Calu3 (cell line): Measurements from ENCODE around the gene BIRC5. TPM values are rescaled to one million over a fixed set of nuclear protein-coding genes. Genes with fewer than 3 reads are reported as not detected.

ENCODE experiments used
- BruUV-seq: library from RNA; stranded (reverse); fragments of 400-500 nt; replicated peaks from 2 replicates; lab custom pipeline; 2021; lab: Mats Ljungman, UMichigan
- CTCF ChIA-PET: fragments of 300-600 bp; sonication (Branson Sonifier 250); formaldehyde crosslinking; loops from one replicate; lab custom pipeline; 2022; ENCODE audit warnings: antibody characterized with exemption; lab: Charles Lee
- DNase-seq: peaks from one replicate; pipeline ENCODE4 v3.0.0; 2022
- H3K27ac Mint-ChIP-seq: one replicate; pipeline ENCODE4 v1.8.0; 2022; ENCODE audit warnings: mixed read lengths; ENCODE audit not compliant: unreplicated experiment
- H3K27me3 Mint-ChIP-seq: one replicate; pipeline ENCODE4 v1.8.0; 2022; ENCODE audit warnings: mixed read lengths; ENCODE audit not compliant: unreplicated experiment
- H3K36me3 Mint-ChIP-seq: one replicate; pipeline ENCODE4 v1.8.0; 2022; ENCODE audit warnings: mild to moderate bottlenecking, moderate library complexity, mixed read lengths; ENCODE audit not compliant: insufficient read depth, unreplicated experiment
- H3K4me1 Mint-ChIP-seq: one replicate; pipeline ENCODE4 v1.8.0; 2022; ENCODE audit warnings: mild to moderate bottlenecking, low read depth, mixed read lengths; ENCODE audit not compliant: unreplicated experiment
- H3K4me3 Mint-ChIP-seq: one replicate; pipeline ENCODE4 v1.8.0; 2022; ENCODE audit warnings: mild to moderate bottlenecking, low read depth, moderate library complexity, mixed read lengths; ENCODE audit not compliant: unreplicated experiment
- H3K9me3 Mint-ChIP-seq: one replicate; pipeline ENCODE4 v1.8.0; 2022; ENCODE audit warnings: low read depth, mixed read lengths; ENCODE audit not compliant: unreplicated experiment
- CTCF ChIP-seq: fragments of 200-600 bp; IDR thresholded peaks from one replicate; pipeline ENCODE4 v1.8.0; 2022; ENCODE audit warnings: antibody characterized with exemption; ENCODE audit not compliant: unreplicated experiment
- intact Hi-C: fragments of 100-400 bp; cut with micrococcal nuclease; formaldehyde crosslinking; loops from one replicate; pipeline ENCODE4 v1.10.0; 2022; ENCODE audit not compliant: unreplicated experiment
- total RNA-seq: library from RNA; stranded (reverse); gene quantifications from 2 replicates; pipeline ENCODE4 v1.2.3, GENCODE V29; 2022

BIRC5 gene
- total RNA-seq, 1 experiment from 2014 or later: 58.5 TPM

GRCh38 chr17:78266231-78266631 is 52.2 kb downstream of the BIRC5 start:
- Mint-ChIP-seq H3K27ac (no peak overlapping the region), H3K9me3 (no peaks in the 10 kb centered on the region), H3K4me1 (peaks cover 9% of the 10 kb centered on the region), H3K4me3 (no peak overlapping the region), H3K27me3 (peaks cover 26% of the 10 kb centered on the region), H3K36me3 (no peaks in the 10 kb centered on the region)
- no peak for DNase-seq
- TF ChIP-seq CTCF: no peak
- CTCF ChIA-PET: no interaction called here
- no TSS peak for BruUV-seq
- intact Hi-C loops: no loop called here

GRCh38 chr17:78266771-78267170 is 52.7 kb downstream of the BIRC5 start:
- CTCF ChIA-PET: no interaction called here
- intact Hi-C loops: no loop called here
- Mint-ChIP-seq H3K9me3 (no peaks in the 10 kb centered on the region), H3K4me1 (peaks cover 9% of the 10 kb centered on the region), H3K36me3 (no peaks in the 10 kb centered on the region), H3K27ac (no peak overlapping the region), H3K4me3 (no peak overlapping the region), H3K27me3 (peaks cover 31% of the 10 kb centered on the region)
- DNase-seq: no peak
- BruUV-seq: no TSS peak
- TF ChIP-seq CTCF: no peak

- BruUV-seq: no TSS peak
- TF ChIP-seq CTCF: no peak
- DNase-seq: no peak
- H3K9me3 Mint-ChIP-seq: no peaks in the 10 kb centered on the region
- CTCF ChIA-PET: no interaction called here
- H3K36me3 Mint-ChIP-seq: no peaks in the 10 kb centered on the region
- H3K4me1 Mint-ChIP-seq: peaks cover 9% of the 10 kb centered on the region
- H3K4me3 Mint-ChIP-seq: no peak overlapping the region
- intact Hi-C loops: no loop called here
- H3K27me3 Mint-ChIP-seq: peaks cover 38% of the 10 kb centered on the region
- H3K27ac Mint-ChIP-seq: no peak overlapping the region
These were observed 53.4 kb downstream of the BIRC5 start for GRCh38 chr17:78267253-78268073.

- intact Hi-C loops: no loop called here
- no peak for TF ChIP-seq CTCF
- CTCF ChIA-PET: interaction anchor here (0.7 to 1.7 kb wide), 2 partner anchors 14 to 17 kb away, joined by 4 to 7 read pairs; no protein-coding TSS in a partner anchor
- Mint-ChIP-seq H3K9me3 (no peaks in the 10 kb centered on the region), H3K27ac (no peak overlapping the region), H3K4me3 (no peak overlapping the region), H3K27me3 (peaks cover 38% of the 10 kb centered on the region), H3K4me1 (peaks cover 9% of the 10 kb centered on the region), H3K36me3 (no peaks in the 10 kb centered on the region)
- DNase-seq: no peak
- no TSS peak for BruUV-seq
These were observed 54.3 kb downstream of the BIRC5 start for GRCh38 chr17:78268191-78268874.
